ENCODE measurements around the gene ZNF683. TPM values are rescaled to one million over a fixed set of nuclear protein-coding genes. Genes with fewer than 3 reads are reported as not detected.

ZNF683 gene
- polyA plus RNA-seq, 1 donor from 2014 or later: not detected

DNA sequence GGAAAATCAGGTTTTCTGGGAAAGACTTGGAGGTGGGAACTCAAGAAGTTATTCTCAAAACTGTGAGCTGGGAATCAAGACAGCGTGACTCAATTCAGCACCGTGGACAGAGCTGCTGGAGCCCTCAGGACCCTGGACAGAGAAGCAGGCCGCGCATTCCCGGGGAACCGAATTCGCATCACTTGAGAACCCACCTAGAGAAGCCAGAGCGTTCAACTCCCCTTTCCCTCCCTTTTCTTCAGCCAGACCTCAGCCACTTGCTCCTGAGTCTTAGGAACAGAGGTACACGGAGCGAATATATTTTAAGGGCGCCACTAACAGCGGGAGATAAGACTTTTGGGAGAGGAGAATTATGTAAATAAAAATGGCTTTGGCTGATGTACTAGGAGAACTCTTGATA, 36.1 kb upstream of the ZNF683 start:
- Histone ChIP-seq H3K36me3 (ENCODE audit: insufficient read depth, low read length) (no peaks in the 10 kb centered on the region), H3K9me2 (ENCODE audit: insufficient read depth, low read length) (no peaks in the 10 kb centered on the region), H3K4me2 (ENCODE audit: low read length) (no peak overlapping the region), H3K4me3 (ENCODE audit: low read length) (peak overlapping the region; percentile 33), H3K9me3 (ENCODE audit: low read length) (no peaks in the 10 kb centered on the region), H2AFZ (ENCODE audit: low read depth, low read length) (no peak overlapping the region), H3K9ac (ENCODE audit: low read length) (peak overlapping the region; percentile 53), H3K27me3 (ENCODE audit: insufficient read depth, low read depth, low read length) (no peaks in the 10 kb centered on the region), H3K27ac (ENCODE audit: low read length) (peak overlapping the region; percentile 72), H3K79me2 (replicated peaks; ENCODE audit: insufficient read depth, low read length) (peaks cover 29% of the 10 kb centered on the region), H3F3A (ENCODE audit: insufficient read depth, low read length, poor library complexity, severe bottlenecking) (no peaks in the 10 kb centered on the region), H4K20me1 (ENCODE audit: insufficient read depth) (no peaks in the 10 kb centered on the region)
- no peak for TF ChIP-seq EP300 (conservative IDR thresholded peaks at IDR 0.05; ENCODE audit: poor library complexity, severe bottlenecking)
- TF ChIP-seq, protein P1, sequence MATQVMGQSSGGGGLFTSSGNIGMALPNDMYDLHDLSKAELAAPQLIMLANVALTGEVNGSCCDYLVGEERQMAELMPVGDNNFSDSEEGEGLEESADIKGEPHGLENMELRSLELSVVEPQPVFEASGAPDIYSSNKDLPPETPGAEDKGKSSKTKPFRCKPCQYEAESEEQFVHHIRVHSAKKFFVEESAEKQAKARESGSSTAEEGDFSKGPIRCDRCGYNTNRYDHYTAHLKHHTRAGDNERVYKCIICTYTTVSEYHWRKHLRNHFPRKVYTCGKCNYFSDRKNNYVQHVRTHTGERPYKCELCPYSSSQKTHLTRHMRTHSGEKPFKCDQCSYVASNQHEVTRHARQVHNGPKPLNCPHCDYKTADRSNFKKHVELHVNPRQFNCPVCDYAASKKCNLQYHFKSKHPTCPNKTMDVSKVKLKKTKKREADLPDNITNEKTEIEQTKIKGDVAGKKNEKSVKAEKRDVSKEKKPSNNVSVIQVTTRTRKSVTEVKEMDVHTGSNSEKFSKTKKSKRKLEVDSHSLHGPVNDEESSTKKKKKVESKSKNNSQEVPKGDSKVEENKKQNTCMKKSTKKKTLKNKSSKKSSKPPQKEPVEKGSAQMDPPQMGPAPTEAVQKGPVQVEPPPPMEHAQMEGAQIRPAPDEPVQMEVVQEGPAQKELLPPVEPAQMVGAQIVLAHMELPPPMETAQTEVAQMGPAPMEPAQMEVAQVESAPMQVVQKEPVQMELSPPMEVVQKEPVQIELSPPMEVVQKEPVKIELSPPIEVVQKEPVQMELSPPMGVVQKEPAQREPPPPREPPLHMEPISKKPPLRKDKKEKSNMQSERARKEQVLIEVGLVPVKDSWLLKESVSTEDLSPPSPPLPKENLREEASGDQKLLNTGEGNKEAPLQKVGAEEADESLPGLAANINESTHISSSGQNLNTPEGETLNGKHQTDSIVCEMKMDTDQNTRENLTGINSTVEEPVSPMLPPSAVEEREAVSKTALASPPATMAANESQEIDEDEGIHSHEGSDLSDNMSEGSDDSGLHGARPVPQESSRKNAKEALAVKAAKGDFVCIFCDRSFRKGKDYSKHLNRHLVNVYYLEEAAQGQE (IDR thresholded peaks at IDR 0.05; ENCODE audit: borderline replicate concordance): peak; percentile 99

DNA sequence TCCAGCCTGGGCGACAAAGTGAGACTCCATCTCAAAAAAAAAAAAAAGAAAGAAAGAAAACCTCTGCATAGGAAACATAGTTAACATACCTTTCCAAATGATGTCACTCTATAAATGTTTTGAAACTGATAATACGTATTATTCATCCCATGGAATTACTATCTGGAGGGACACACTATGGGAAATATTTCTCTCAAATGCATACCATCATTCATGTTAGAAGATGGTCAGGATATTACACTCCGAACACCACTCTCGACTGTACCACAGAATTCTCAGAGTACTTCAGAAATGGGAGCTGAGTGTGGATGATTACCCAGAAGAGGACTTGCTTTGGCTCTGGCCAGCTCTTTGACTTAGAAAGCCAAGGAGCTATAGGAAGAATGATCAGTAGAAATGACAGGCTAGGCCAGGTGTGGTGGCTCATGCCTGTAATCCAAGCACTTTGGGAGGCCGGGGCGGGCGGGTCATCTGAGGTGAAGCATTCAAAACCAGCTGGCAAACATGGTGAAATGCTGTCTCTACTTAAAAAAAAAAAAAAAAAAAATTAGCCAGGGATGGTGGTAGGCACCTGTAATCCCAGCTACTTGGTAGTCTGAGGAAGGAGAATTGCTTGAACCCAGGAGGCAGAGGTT, 32.8 kb upstream of the ZNF683 start:
- H3F3A ChIP-seq (ENCODE audit: insufficient read depth, low read length, poor library complexity, severe bottlenecking): no peaks in the 10 kb centered on the region
- no peaks in the 10 kb centered on the region for H3K79me2 ChIP-seq (replicated peaks; ENCODE audit: insufficient read depth, low read length)
- no peaks in the 10 kb centered on the region for H3K27me3 ChIP-seq (ENCODE audit: insufficient read depth, low read depth, low read length)
- H3K9ac ChIP-seq (ENCODE audit: low read length): no peak overlapping the region
- H3K4me2 ChIP-seq (ENCODE audit: low read length): no peak overlapping the region
- TF ChIP-seq RAD21 (conservative IDR thresholded peaks at IDR 0.05): no peak
- TF ChIP-seq TAF1 (IDR thresholded peaks at IDR 0.05; ENCODE audit: low read depth): no peak
- TF ChIP-seq, protein P1 (IDR thresholded peaks at IDR 0.05; ENCODE audit: borderline replicate concordance): no peak
- no peak for TF ChIP-seq POLR2AphosphoS5 (IDR thresholded peaks at IDR 0.05)
- TF ChIP-seq, protein P2, sequence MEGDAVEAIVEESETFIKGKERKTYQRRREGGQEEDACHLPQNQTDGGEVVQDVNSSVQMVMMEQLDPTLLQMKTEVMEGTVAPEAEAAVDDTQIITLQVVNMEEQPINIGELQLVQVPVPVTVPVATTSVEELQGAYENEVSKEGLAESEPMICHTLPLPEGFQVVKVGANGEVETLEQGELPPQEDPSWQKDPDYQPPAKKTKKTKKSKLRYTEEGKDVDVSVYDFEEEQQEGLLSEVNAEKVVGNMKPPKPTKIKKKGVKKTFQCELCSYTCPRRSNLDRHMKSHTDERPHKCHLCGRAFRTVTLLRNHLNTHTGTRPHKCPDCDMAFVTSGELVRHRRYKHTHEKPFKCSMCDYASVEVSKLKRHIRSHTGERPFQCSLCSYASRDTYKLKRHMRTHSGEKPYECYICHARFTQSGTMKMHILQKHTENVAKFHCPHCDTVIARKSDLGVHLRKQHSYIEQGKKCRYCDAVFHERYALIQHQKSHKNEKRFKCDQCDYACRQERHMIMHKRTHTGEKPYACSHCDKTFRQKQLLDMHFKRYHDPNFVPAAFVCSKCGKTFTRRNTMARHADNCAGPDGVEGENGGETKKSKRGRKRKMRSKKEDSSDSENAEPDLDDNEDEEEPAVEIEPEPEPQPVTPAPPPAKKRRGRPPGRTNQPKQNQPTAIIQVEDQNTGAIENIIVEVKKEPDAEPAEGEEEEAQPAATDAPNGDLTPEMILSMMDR (IDR thresholded peaks at IDR 0.05; ENCODE audit: poor library complexity, severe bottlenecking): no peak
- TF ChIP-seq MXI1 (conservative IDR thresholded peaks at IDR 0.05; ENCODE audit: poor library complexity, severe bottlenecking): no peak
- TF ChIP-seq EZH2 (IDR thresholded peaks at IDR 0.05; ENCODE audit: borderline replicate concordance, insufficient read depth, low read length, poor library complexity, severe bottlenecking): no peak
- no peak for TF ChIP-seq EP300 (conservative IDR thresholded peaks at IDR 0.05; ENCODE audit: poor library complexity, severe bottlenecking)
- TF ChIP-seq SMC3 (conservative IDR thresholded peaks at IDR 0.05; ENCODE audit: poor library complexity): no peak
- H3K9me2 ChIP-seq (ENCODE audit: insufficient read depth, low read length): no peaks in the 10 kb centered on the region
- no peak overlapping the region for H3K4me3 ChIP-seq (ENCODE audit: low read length)
- H4K20me1 ChIP-seq (ENCODE audit: insufficient read depth): no peaks in the 10 kb centered on the region
- no peaks in the 10 kb centered on the region for H3K9me3 ChIP-seq (ENCODE audit: low read length)
- no peaks in the 10 kb centered on the region for H3K36me3 ChIP-seq (ENCODE audit: insufficient read depth, low read length)
- H3K27ac ChIP-seq (ENCODE audit: low read length): no peak overlapping the region
- no peak overlapping the region for H2AFZ ChIP-seq (ENCODE audit: low read depth, low read length)

Data from neural cell (in vitro differentiated cells).